GM12865 (cell line): ENCODE results near the gene FEZF1.

Source experiments
- DNase-seq: peaks from one replicate; pipeline ENCODE4 v3.0.0; 2010; ENCODE audit warnings: low read depth
- H3K4me3 ChIP-seq: 2 replicates; pipeline ENCODE4 v1.5.1; 2011; ENCODE audit warnings: mild to moderate bottlenecking, low read depth, low read length, control low read depth
- CTCF ChIP-seq: IDR thresholded peaks from 2 replicates; pipeline ENCODE4 v1.5.1; 2011; ENCODE audit warnings: low read length, control low read depth, low read depth, inconsistent platforms; ENCODE audit not compliant: insufficient read depth; ENCODE audit errors: missing control alignments

The FEZF1 gene

GRCh38 chr7:122339145-122339904, 34.8 kb upstream of the FEZF1 start:
- TF ChIP-seq CTCF = no peak
- no peak for DNase-seq
- no peak overlapping the region for H3K4me3 ChIP-seq

GRCh38 chr7:122337011-122337410, 32.5 kb upstream of the FEZF1 start:
- TF ChIP-seq CTCF = no peak
- no peak overlapping the region for H3K4me3 ChIP-seq
- no peak for DNase-seq

- DNase-seq = no peak
- H3K4me3 ChIP-seq = no peak overlapping the region
- no peak for TF ChIP-seq CTCF
Measured at GRCh38 chr7:122329145-122329802, 24.7 kb upstream of the FEZF1 start.

- H3K4me3 ChIP-seq = no peak overlapping the region
- no peak for TF ChIP-seq CTCF
- DNase-seq = no peak
Measured at GRCh38 chr7:122327969-122328368, 23.4 kb upstream of the FEZF1 start.

GRCh38 chr7:122316467-122317388, 12.2 kb upstream of the FEZF1 start:
- TF ChIP-seq CTCF = no peak
- no peak for DNase-seq
- no peak overlapping the region for H3K4me3 ChIP-seq

GRCh38 chr7:122315507-122316466, 11.2 kb upstream of the FEZF1 start:
- DNase-seq = no peak
- no peak overlapping the region for H3K4me3 ChIP-seq
- TF ChIP-seq CTCF = no peak
